Fibroblast of skin of back (primary cell): ENCODE measurements around the gene A2M.

Source experiments
- DNase-seq: peaks from one replicate; pipeline ENCODE4 v3.0.0-alpha.2; 2013

The A2M gene

GRCh38 chr12:9120487-9121184 is 4.9 kb upstream of the A2M start:
- DNase-seq: no peak

DNA sequence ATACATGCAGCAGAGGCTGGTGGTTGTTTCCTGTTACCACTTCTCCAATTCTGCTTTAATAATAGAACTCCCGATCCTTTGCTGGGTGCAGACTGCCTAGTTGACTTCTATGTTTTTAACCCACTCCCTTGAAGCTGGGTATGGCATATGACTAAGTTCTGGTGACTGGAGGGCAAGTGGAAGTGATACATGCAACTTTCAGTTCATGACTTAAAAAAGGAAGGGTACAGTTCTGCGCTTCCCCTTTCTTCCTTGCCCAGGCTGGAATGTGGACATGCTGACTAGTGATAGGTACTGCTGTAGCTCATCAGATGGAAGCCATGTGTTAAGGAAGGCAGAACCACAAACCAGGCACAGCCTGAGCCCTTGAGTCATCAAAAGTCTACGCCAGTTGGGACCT is 2.4 kb upstream of the A2M start:
- peak; percentile 4 for DNase-seq

- no peak for DNase-seq
Measured at GRCh38 chr12:9114946-9115345, 773 bp downstream of the A2M start.

GRCh38 chr12:9113987-9114309 is 1.8 kb downstream of the A2M start:
- DNase-seq: no peak

DNA sequence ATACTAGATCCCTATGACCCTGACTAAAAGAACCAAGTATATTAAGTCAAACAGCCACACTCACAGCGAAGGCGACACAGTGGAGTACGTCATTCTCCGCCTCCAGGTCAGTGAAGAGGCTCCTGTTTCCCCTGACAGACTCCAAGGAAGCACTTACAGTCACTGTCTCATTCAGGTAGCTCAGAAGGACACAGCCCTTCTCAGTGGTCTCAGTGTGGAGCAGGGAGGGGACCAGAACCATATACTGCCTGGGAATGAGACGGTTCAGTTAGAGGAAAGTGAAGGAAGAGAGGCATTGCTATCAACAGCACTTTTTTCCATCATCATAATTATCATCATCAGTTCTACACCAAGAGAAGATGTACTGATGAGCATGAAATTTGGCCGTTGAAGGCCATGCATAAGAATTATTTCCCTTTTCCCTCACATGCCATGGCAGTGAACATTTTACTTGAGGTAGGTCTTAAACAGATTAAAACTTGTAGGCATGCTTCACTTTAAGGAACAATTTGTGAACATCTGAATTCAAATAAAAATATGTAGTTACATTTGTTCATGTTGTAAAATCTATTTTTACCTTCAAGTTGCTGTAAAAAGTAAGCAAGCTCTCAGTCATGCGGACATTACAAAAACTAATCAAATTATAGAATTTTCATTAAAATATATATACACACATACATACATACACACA is 2.3 kb downstream of the A2M start:
- no peak for DNase-seq

DNA sequence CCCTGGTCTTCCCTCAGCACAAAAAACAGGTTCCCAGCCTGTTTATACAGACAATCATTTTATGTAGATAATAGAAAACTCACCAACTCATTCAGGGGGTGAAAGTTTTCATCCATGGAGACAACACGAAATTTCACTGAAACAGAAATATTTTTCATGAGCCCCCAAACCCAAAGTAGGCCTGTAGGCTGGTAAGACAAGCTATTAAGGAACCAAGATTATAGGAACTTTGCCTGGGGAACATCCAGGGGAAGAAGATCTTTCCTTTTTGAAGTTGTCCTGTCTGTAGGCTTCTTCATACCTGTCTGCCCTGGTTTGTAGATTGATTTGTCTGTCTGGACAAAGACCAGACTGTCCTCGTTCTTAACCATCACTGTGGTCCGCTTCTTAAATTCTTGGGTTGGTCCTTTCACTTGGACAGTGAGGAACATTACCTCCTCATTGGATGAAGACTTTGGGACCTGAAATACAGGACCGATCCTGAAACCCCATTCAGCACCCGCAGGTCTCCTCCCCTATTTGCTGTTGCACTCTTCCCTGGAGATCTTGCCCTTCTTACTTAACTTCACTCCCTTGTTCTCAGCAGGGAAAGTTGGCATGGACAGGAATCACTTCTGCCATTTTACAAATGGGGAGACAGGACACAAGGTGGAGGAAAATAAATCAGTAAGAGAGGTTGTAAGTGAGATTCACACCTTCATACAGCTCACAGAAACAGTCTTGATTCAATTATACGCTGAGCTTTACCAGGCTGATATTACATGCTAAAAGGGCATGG is 3.5 kb downstream of the A2M start:
- DNase-seq: no peak

GRCh38 chr12:9111525-9111924 is 4.2 kb downstream of the A2M start:
- no peak for DNase-seq

GRCh38 chr12:9109737-9110491 is 5.8 kb downstream of the A2M start:
- DNase-seq: no peak

DNA sequence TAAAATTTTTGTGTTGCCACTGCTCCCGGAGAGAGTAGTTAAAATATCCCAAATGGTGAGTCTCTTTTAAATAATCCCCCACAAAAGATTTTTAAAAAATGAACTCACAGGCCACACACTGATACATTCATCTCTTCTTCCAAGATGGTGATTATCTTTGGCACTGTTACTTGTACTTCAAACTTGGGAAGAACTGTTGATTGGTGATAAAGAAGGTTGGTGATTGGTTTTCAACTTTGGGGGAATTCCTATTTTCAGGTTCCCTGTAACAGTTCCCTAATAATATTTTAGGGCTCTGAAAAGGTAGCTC is 6.6 kb downstream of the A2M start:
- no peak for DNase-seq

DNA sequence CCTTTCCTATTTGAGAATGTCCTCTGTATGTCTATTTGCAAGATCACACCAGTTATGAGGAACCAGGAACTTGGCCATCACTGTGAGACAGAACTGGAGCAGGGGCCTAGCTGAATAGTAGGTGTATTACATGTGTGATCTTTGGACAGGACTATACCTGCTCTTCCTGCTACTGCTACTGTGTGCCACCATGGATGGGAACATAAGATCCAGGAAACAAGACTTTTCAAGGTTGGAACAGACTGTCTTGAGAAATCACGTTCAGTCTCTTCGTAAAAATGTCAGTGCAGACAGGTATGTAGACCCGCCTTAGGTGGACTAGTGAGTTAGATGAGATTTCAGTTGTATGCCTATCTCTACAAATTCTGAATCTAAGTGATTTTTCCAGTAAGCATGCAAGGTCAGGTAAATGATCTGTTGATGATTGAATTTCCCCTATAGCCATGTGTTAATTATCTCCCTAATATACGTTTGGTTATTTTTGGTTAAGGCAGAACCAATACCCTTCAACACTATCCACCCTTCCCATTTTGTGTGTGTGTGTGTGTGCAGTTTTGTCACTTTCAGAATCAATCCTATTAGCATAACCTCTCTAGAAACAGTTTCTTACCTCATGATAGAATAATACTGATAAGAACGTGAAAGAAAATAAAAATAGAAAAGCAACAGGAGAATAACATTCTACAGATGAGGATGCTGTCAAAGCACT is 7.1 kb downstream of the A2M start:
- DNase-seq: no peak

GRCh38 chr12:9107542-9107873 is 8.2 kb downstream of the A2M start:
- DNase-seq: no peak

- DNase-seq: no peak
Measured at GRCh38 chr12:9106610-9107541, 8.8 kb downstream of the A2M start.

DNA sequence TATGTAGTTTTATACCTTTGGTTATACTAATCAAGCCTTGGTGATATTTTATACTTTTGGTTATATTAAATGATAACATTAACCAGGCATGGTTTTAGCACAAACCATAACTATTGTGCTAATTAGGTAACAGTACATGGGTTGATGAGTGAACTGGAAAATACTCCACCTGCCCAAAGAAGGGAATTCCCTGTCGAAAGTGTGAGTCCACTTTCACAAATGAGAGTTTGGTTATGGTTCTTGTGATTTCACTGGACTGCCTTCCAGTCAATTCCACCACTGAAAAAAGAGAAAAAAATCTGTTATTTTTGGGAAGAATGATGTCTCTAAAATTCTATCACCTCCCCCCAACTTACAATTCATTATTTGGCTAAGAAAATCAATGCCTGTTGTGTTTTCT is 9.7 kb downstream of the A2M start:
- DNase-seq: no peak

DNA sequence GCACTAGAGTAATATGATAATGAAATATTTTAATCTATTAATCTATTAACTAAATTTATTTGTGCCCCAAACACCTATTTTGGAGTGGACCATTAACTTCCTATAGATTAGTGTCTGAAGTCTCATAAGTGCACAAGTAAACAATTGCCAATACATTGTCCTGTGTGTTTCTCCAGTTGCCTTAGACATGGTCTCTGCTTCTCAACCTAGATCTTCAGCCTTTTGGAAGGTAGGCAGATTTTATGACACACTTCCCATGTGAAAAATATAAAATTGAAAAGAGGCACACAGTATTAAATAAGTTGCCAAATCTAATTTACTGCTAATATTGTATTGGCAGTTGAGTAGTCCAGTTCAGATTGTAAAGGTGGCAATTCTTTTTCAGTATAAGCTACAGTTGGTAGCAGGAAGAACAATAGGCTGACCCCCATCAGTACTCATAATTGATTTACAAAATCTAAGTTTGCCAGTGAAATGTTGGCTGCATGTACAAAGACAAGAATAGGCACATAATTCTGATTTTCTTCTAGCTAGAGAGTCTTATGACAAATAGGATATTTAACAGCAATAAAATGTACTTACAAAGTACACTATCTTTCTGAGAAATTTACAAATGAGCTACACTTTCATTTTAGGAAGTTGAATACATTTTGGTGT is 10.8 kb downstream of the A2M start:
- no peak for DNase-seq

DNA sequence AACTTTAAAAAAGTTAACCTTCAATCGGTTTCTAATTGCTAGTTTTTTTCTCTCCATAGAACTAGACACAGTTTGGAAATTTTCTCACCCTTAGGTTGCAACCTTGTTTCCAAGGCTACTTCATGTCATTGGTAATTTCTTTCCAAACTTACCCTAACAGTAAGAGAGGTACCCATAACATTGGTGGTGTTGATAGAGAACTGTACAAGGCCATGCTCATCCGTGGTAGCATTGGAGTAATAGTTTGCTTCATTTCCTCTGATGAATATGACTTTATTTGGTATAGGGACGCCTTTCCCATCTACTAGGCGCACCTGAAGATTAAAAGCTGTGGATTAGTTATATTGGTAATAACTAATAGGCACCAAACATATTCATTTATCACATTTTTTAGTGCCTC is 11.6 kb downstream of the A2M start:
- DNase-seq: no peak

DNA sequence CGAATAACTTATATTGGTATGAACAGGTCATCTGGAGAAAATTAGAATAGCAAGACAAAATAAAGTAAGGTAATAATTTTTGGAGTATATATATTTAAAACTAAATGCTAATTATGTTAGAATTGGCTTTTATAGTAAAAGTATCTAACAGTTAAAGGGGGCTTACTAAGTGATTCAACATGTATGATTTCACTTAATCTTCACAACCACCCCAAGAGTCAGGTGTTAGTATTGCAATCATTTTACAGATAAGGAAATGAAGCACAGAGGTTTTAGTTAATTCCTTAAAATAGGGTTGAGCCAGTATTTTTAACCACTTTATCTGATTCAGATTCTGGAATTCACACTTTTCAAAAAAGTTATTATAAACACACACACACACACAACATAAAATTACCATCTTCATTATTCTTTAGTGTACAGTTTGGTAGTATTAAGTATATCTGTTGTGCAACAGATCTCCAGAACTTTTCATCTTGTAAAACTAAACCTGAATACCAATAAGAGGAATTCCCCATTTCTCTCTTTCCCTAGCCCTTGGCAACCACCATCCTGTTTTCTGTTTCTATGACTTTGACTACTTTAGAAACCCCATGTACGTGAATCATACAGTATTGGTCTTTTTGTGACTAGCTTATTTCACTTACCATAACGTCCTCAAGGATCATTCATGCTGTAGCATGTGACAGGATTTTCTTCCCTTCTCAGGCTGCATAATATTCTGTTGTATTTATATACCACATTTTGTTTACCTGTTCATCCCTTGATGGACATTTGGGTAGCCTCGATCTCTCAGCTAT is 12.5 kb downstream of the A2M start:
- no peak for DNase-seq

- DNase-seq: no peak
Measured at GRCh38 chr12:9101018-9101687, 14.6 kb downstream of the A2M start.

- DNase-seq: no peak
Measured at GRCh38 chr12:9099552-9100190, 16.0 kb downstream of the A2M start.

DNA sequence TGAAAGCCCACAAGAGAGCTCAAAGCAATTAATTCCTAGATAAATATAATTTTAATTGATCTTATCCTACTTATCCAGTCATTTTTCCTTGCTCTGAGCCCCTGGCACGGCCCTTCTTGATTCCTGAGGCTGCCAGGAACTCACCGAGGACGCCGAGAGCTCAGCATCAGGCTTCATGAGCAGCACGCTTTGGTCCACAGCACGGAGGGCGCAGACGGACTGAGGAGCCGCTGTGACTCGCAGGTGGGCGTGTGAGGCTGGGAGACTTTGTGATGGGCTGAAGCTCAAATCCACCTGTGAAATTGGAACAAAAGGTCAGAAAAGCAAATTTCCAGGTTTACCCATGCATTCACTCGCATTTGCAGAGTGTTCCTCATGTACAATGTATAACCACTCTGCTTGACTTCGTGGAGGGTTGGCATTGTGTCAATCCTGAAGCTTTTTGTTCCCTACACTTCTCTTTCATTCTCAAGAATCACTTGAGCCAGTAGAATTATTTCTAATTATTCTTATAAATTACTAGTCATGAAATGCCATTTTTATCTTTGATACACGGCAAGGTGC is 17.2 kb downstream of the A2M start:
- DNase-seq: no peak
